ENCODE measurements around the gene TRIM31. TPM values are rescaled to one million over a fixed set of nuclear protein-coding genes. Genes with fewer than 3 reads are reported as not detected.

Gene TRIM31
- total and polyA plus RNA-seq, 2 experiments from 2014 or later = not detected

GRCh38 chr6:30150671-30151395, 37.9 kb upstream of the TRIM31 start:
- H3K79me2 ChIP-seq (ENCODE audit: insufficient read depth) = no peaks in the 10 kb centered on the region
- WGBS, 2 experiments (ENCODE audit: low coverage in 1 of 2, low lambda C conversion rate in 2 of 2, missing lambda C conversion rate in 2 of 2) = 64 to 70% methylated on average over 10 of the region's 10 CpGs
- TF ChIP-seq EZH2phosphoT487 (IDR thresholded peaks at IDR 0.05; ENCODE audit: insufficient read depth, low read depth) (no peak), EZH2 (IDR thresholded peaks at IDR 0.05; ENCODE audit: insufficient read depth, poor library complexity, severe bottlenecking) (no peak)
- peaks cover 3% of the 10 kb centered on the region; the same call in 1 of the 2 replicates for H3K27me3 ChIP-seq (replicated peaks; ENCODE audit: insufficient read depth)
- no peak overlapping the region for H2AFZ ChIP-seq
- H3K4me1 ChIP-seq (ENCODE audit: insufficient read depth) = peaks cover 13% of the 10 kb centered on the region
- H4K20me1 ChIP-seq (ENCODE audit: insufficient read depth) = no peaks in the 10 kb centered on the region
- H3K27ac ChIP-seq = no peak overlapping the region
- no peak overlapping the region for H3K4me2 ChIP-seq (ENCODE audit: unreplicated experiment)
- no peak overlapping the region for H3K4me3 ChIP-seq
- H3K9me2 ChIP-seq (ENCODE audit: insufficient read depth) = no peaks in the 10 kb centered on the region
- no peak overlapping the region for H3K9ac ChIP-seq
- in situ Hi-C loops (cut with MboI) = no loop called here
- H3K36me3 ChIP-seq (ENCODE audit: low read depth) = no peaks in the 10 kb centered on the region
- DNase-seq = peak; percentile 30
- H3K9me3 ChIP-seq (ENCODE audit: low read depth) = no peaks in the 10 kb centered on the region
- peaks cover 10% of the 10 kb centered on the region for H3F3A ChIP-seq (ENCODE audit: insufficient read depth)

- Histone ChIP-seq H2AFZ (no peak overlapping the region), H3K27me3 (replicated peaks; ENCODE audit: insufficient read depth) (peaks cover 11% of the 10 kb centered on the region), H3K9me2 (ENCODE audit: insufficient read depth) (no peaks in the 10 kb centered on the region), H3K79me2 (ENCODE audit: insufficient read depth) (no peaks in the 10 kb centered on the region), H4K20me1 (ENCODE audit: insufficient read depth) (no peaks in the 10 kb centered on the region), H3K27ac (no peak overlapping the region), H3K4me1 (ENCODE audit: insufficient read depth) (peaks cover 5% of the 10 kb centered on the region), H3F3A (ENCODE audit: insufficient read depth) (peaks cover 2% of the 10 kb centered on the region; the same call in 1 of the 2 replicates), H3K9ac (no peak overlapping the region), H3K4me2 (ENCODE audit: unreplicated experiment) (no peak overlapping the region), H3K9me3 (ENCODE audit: low read depth) (no peaks in the 10 kb centered on the region), H3K36me3 (ENCODE audit: low read depth) (no peaks in the 10 kb centered on the region), H3K4me3 (no peak overlapping the region)
- in situ Hi-C loops (cut with MboI) = no loop called here
- TF ChIP-seq EZH2phosphoT487 (IDR thresholded peaks at IDR 0.05; ENCODE audit: insufficient read depth, low read depth) (no peak), EZH2 (IDR thresholded peaks at IDR 0.05; ENCODE audit: insufficient read depth, poor library complexity, severe bottlenecking) (no peak)
- DNase-seq = no peak
- WGBS, 2 experiments (ENCODE audit: low coverage in 1 of 2, low lambda C conversion rate in 2 of 2, missing lambda C conversion rate in 2 of 2) = 43 to 44% methylated on average over 7 of the region's 7 CpGs
Measured at GRCh38 chr6:30149858-30150550, 37.1 kb upstream of the TRIM31 start.

GRCh38 chr6:30149234-30149633, 36.3 kb upstream of the TRIM31 start:
- TF ChIP-seq EZH2phosphoT487 (IDR thresholded peaks at IDR 0.05; ENCODE audit: insufficient read depth, low read depth) = no peak
- TF ChIP-seq EZH2 (IDR thresholded peaks at IDR 0.05; ENCODE audit: insufficient read depth, poor library complexity, severe bottlenecking) = no peak
- H3K9ac ChIP-seq = no peak overlapping the region
- in situ Hi-C loops (cut with MboI) = no loop called here
- no peak overlapping the region for H2AFZ ChIP-seq
- no peak for DNase-seq
- no peaks in the 10 kb centered on the region for H3K9me2 ChIP-seq (ENCODE audit: insufficient read depth)
- no peaks in the 10 kb centered on the region for H3F3A ChIP-seq (ENCODE audit: insufficient read depth)
- H3K36me3 ChIP-seq (ENCODE audit: low read depth) = no peaks in the 10 kb centered on the region
- no peak overlapping the region for H3K4me2 ChIP-seq (ENCODE audit: unreplicated experiment)
- no peaks in the 10 kb centered on the region for H3K79me2 ChIP-seq (ENCODE audit: insufficient read depth)
- H4K20me1 ChIP-seq (ENCODE audit: insufficient read depth) = no peaks in the 10 kb centered on the region
- peaks cover 19% of the 10 kb centered on the region for H3K27me3 ChIP-seq (replicated peaks; ENCODE audit: insufficient read depth)
- H3K27ac ChIP-seq = no peak overlapping the region
- H3K9me3 ChIP-seq (ENCODE audit: low read depth) = no peaks in the 10 kb centered on the region
- WGBS, 2 experiments (ENCODE audit: low coverage in 1 of 2, low lambda C conversion rate in 2 of 2, missing lambda C conversion rate in 2 of 2) = 47 to 48% methylated on average over 3 of the region's 3 CpGs
- no peak overlapping the region for H3K4me3 ChIP-seq
- no peaks in the 10 kb centered on the region for H3K4me1 ChIP-seq (ENCODE audit: insufficient read depth)

GRCh38 chr6:30147096-30147495, 34.2 kb upstream of the TRIM31 start:
- H2AFZ ChIP-seq = no peak overlapping the region
- WGBS, 2 experiments (ENCODE audit: low coverage in 1 of 2, low lambda C conversion rate in 2 of 2, missing lambda C conversion rate in 2 of 2) = 51 to 57% methylated on average over 3 of the region's 3 CpGs
- peaks cover 39% of the 10 kb centered on the region for H3K27me3 ChIP-seq (replicated peaks; ENCODE audit: insufficient read depth)
- no peaks in the 10 kb centered on the region for H4K20me1 ChIP-seq (ENCODE audit: insufficient read depth)
- no peaks in the 10 kb centered on the region for H3K9me2 ChIP-seq (ENCODE audit: insufficient read depth)
- no peak overlapping the region for H3K4me3 ChIP-seq
- H3K36me3 ChIP-seq (ENCODE audit: low read depth) = no peaks in the 10 kb centered on the region
- no peak overlapping the region for H3K9ac ChIP-seq
- no peak for DNase-seq
- no peaks in the 10 kb centered on the region for H3K4me1 ChIP-seq (ENCODE audit: insufficient read depth)
- H3K9me3 ChIP-seq (ENCODE audit: low read depth) = no peaks in the 10 kb centered on the region
- H3K4me2 ChIP-seq (ENCODE audit: unreplicated experiment) = no peak overlapping the region
- no peaks in the 10 kb centered on the region for H3F3A ChIP-seq (ENCODE audit: insufficient read depth)
- in situ Hi-C loops (cut with MboI) = no loop called here
- no peaks in the 10 kb centered on the region for H3K79me2 ChIP-seq (ENCODE audit: insufficient read depth)
- TF ChIP-seq EZH2phosphoT487 (IDR thresholded peaks at IDR 0.05; ENCODE audit: insufficient read depth, low read depth) (no peak), EZH2 (IDR thresholded peaks at IDR 0.05; ENCODE audit: insufficient read depth, poor library complexity, severe bottlenecking) (no peak)
- H3K27ac ChIP-seq = no peak overlapping the region

All from GM23248 (cell line).